Liver (tissue), 3 donors: Measurements from ENCODE around the gene ASPG.

Experiments used
- TF ChIP-seq, protein P1 (sequence below): IDR thresholded peaks from 2 replicates; pipeline ENCODE4 v1.6.1; 2016; ENCODE audit warnings: antibody characterized with exemption, mild to moderate bottlenecking
- TF ChIP-seq, protein P2 (sequence below): IDR thresholded peaks from 2 replicates; pipeline ENCODE4 v1.6.1; 2016; ENCODE audit warnings: antibody characterized with exemption
- TF ChIP-seq, protein P3 (sequence below): IDR thresholded peaks from 2 replicates; pipeline ENCODE4 v1.6.1; 2016; ENCODE audit warnings: antibody characterized with exemption
- TF ChIP-seq, protein P4 (sequence below): fragments of 150-350 bp; IDR thresholded peaks from 2 replicates; pipeline ENCODE4 v1.5.1; 2017; ENCODE audit warnings: improper control_type of control experiment, low read depth, low read length; ENCODE audit not compliant: missing input control
- donor health status: healthy.
- donor health status: healthy.

DNA sequence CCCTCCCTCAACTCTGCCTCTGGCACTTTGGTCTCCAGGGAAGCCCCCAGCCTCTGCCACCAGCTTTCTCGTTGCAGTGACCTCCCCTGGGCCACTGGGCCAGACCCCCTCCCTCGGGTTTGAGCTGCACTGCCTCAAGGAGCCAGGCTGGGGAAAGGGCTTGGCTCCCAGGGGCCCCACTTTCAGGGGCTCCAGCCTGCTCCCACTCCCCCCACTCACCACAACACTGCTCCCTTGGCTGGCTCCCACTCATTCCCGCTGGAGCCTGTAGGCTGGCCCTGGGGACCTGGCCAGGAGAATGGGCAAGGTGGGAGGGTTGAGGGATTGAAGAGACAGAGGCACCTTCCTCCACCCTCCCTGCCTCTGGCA, 33.6 kb downstream of the ASPG start:
- TF ChIP-seq, protein P1, sequence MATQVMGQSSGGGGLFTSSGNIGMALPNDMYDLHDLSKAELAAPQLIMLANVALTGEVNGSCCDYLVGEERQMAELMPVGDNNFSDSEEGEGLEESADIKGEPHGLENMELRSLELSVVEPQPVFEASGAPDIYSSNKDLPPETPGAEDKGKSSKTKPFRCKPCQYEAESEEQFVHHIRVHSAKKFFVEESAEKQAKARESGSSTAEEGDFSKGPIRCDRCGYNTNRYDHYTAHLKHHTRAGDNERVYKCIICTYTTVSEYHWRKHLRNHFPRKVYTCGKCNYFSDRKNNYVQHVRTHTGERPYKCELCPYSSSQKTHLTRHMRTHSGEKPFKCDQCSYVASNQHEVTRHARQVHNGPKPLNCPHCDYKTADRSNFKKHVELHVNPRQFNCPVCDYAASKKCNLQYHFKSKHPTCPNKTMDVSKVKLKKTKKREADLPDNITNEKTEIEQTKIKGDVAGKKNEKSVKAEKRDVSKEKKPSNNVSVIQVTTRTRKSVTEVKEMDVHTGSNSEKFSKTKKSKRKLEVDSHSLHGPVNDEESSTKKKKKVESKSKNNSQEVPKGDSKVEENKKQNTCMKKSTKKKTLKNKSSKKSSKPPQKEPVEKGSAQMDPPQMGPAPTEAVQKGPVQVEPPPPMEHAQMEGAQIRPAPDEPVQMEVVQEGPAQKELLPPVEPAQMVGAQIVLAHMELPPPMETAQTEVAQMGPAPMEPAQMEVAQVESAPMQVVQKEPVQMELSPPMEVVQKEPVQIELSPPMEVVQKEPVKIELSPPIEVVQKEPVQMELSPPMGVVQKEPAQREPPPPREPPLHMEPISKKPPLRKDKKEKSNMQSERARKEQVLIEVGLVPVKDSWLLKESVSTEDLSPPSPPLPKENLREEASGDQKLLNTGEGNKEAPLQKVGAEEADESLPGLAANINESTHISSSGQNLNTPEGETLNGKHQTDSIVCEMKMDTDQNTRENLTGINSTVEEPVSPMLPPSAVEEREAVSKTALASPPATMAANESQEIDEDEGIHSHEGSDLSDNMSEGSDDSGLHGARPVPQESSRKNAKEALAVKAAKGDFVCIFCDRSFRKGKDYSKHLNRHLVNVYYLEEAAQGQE = no peak
- TF ChIP-seq, protein P2, sequence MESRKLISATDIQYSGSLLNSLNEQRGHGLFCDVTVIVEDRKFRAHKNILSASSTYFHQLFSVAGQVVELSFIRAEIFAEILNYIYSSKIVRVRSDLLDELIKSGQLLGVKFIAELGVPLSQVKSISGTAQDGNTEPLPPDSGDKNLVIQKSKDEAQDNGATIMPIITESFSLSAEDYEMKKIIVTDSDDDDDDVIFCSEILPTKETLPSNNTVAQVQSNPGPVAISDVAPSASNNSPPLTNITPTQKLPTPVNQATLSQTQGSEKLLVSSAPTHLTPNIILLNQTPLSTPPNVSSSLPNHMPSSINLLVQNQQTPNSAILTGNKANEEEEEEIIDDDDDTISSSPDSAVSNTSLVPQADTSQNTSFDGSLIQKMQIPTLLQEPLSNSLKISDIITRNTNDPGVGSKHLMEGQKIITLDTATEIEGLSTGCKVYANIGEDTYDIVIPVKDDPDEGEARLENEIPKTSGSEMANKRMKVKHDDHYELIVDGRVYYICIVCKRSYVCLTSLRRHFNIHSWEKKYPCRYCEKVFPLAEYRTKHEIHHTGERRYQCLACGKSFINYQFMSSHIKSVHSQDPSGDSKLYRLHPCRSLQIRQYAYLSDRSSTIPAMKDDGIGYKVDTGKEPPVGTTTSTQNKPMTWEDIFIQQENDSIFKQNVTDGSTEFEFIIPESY = no peak
- TF ChIP-seq, protein P3, sequence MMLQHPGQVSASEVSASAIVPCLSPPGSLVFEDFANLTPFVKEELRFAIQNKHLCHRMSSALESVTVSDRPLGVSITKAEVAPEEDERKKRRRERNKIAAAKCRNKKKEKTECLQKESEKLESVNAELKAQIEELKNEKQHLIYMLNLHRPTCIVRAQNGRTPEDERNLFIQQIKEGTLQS = no peak
- TF ChIP-seq, protein P4, sequence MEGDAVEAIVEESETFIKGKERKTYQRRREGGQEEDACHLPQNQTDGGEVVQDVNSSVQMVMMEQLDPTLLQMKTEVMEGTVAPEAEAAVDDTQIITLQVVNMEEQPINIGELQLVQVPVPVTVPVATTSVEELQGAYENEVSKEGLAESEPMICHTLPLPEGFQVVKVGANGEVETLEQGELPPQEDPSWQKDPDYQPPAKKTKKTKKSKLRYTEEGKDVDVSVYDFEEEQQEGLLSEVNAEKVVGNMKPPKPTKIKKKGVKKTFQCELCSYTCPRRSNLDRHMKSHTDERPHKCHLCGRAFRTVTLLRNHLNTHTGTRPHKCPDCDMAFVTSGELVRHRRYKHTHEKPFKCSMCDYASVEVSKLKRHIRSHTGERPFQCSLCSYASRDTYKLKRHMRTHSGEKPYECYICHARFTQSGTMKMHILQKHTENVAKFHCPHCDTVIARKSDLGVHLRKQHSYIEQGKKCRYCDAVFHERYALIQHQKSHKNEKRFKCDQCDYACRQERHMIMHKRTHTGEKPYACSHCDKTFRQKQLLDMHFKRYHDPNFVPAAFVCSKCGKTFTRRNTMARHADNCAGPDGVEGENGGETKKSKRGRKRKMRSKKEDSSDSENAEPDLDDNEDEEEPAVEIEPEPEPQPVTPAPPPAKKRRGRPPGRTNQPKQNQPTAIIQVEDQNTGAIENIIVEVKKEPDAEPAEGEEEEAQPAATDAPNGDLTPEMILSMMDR = no peak
